HG02938 (cell line): Measurements from ENCODE around the gene KPNA2.
A peak's percentile ranks its signal among the peaks of the same experiment; 100 is the strongest.
"Not testable (repeated sequence)": the region's sequence is repeated elsewhere in the genome, so short reads cannot be mapped to it uniquely, and the experiment has no call there.

Experiments
- ATAC-seq: cut with Tn5 transposase; IDR thresholded peaks from one replicate; pipeline ENCODE4 v1.9.1; 2021; ENCODE audit warnings: mild to moderate bottlenecking, moderate library complexity; ENCODE audit not compliant: unreplicated experiment

KPNA2 gene

DNA sequence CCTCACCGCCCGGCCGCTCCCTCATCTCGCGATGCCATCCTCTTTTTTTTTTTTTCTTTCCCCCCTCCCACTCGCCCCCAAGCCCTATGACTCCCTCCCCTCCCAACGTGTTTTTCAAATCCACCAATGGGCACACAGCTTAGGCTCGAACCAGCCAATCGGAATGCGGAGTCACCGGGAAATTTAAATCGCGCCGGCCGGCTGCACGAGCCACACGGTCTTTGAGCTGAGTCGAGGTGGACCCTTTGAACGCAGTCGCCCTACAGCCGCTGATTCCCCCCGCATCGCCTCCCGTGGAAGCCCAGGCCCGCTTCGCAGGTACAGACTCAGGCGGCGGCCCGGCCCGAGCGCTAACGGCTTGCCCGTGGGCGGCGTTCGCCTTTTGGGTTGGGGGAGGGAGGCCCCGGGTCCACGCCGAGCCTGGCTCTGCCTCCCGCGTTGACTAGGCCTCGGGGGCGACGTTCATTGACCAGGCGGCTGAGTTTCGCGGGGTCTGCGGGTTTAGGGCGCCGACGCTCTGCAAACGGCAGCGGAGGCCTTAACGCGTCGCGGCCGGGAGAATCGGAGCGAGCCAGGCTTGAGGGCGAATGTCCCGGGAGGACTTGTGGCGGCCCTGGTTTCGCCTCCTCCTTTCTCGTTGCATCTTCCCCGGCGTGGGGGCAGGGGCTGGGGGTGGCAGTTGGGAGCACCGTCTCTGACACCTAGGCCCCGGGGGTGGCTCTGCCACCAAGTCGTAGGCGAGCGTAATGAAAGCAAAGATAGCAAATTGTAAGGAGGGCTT lies at the start of gene KPNA2:
KPNA2 (plus strand) TSS at position 213 of the 781 bp plus-strand sequence. CDS start 1,398 bp downstream, outside the sequence.
- ATAC-seq, result peak; percentile 92

DNA sequence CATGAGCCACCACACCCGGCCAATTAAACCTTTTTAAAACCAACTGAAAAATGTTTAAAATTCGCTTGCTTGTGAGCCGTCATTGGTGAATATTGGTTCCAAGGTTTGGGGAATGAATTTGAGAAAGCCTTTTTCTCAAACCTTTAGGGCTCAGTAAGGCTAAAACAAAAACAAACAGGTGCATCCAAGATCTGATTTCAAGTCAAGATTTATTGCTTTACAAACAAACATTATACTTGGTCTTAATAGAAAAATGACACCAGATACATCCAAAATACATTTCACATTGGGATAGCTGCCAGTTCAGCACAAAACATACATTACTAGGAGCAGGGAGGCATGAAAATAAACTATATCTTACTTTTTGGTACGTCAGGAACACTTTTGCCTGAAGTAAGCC lies 44.6 kb upstream of the KPNA2 start:
- no peak for ATAC-seq

DNA sequence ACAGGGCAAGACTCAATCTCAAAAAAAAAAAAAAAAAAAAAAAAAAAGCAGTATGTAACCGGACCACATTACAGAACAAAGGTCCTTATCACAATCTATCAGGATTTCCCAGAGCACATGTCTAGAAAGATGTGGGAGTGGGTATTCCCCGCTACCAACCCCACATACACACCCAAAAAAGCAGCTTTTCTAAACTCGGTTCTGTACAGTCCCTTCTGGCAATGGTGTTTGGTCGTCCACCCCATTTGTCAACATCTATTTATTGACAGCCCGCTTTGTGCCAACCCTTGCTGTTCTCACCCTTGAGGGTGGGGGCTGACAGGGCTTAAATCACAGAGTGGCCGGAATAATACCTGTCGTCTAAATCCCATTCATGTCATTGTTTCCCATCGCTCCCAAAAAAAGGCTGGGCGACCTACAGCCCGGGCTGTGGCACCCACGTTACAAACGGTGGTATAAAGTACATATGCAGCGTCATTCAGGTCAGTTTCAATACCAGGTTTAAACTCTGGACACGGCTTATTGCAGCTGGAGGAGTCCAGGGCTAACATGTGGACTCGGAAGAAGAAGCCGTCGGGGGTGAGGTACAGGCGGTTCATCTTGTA lies 42.9 kb upstream of the KPNA2 start:
- ATAC-seq, result no peak

GRCh38 chr17:67993153-67993997 lies 42.2 kb upstream of the KPNA2 start:
- ATAC-seq, result peak; percentile 68

DNA sequence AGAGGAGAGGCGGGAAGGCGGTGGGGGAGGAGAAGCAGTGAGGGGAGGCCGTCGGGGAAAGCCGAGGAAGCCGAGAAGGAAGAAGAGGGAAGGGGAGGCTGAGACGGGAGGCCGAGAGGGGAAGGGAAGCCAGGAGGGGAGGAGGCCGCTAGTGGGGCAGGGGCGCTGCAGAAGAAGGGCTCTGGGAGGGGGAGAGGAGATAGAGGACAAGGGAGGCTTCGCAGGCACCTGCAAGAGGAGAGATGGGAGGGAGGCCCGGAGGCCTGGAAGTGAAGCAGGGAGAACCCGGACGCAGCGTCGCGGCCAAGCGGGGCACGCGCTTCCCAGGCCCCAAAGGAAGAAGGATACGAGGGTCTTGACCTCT lies 41.6 kb upstream of the KPNA2 start:
- no peak for ATAC-seq

GRCh38 chr17:67994817-67995569 lies 40.5 kb upstream of the KPNA2 start:
- no peak for ATAC-seq

DNA sequence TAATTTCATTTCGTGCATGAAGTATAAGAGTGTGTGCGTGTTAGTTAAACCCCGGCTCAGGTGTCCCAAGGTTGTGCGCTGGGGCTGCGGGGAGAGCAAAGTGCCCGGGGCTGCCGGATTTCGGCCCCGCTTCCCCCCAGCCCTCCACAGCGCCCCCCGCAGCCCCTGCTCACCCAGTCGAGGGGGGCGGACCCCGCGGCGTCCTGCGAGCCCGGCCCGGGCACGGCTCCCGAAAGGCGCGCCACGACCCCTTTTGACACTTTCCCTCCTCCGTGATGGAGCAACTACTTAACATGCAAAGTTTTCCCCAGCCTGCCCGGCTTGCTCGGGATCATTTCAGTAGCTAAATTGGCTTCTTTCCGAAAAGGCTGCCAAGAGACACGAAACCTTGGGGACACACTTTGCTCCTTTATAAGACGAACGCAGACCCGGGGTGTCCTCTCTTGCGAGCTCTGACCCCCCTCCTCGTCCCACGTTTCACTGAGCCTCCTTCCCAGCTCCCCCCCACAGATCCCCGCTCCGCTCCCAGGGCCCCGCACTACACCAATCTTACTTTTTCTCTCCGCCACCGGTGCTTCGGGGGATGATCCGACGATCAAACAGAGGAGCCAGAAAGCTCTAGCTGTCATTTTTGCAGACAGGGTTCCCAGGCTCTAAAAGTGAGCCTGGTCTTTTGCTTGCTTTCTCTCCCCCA lies 39.8 kb upstream of the KPNA2 start:
- ATAC-seq, result no peak

DNA sequence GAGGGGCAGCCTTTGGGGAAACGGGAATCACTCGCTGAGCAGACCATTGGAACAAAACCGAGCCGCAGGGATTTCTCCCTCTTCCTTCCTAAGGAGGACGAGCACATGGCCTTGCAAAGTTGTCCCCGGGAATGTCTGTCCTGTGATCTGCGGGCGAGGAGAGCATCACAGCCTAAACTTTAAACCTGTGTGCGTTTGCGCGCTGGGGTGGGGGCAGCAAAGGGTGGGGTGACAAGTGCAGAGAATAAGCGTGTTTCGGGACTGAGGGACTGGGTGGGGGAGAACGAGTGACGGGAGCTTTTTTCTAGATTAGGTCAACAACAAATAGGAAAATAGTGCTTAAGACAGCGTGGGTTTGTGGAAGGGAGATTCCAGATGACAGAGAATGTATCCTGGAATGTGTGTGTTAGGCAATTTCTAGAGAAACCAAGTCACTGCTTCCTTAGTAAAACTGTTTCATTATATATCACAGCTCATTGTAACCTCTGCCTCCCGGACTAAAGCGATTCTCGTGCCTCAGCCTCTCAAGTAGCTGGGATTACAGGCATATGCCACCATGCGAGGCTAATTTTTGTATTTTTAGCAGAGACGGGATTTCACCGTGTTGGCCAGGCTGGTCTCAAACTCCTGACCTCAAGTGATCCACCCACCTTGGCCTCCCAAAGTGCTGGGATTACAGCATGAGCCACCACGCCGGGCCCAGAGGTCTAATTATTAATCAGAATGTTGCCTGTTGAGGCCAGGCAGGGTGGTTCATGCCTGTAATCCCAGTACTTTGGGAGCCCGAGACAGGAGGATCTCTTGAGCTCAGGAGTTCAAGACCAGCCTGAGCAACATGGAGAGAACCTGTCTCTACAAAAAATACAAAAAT lies 39.0 kb upstream of the KPNA2 start, which contains the start of gene C17orf58:
C17orf58 (minus strand) TSS at position 169 of the 871 bp plus-strand sequence. CDS start 271 bp downstream, outside the sequence.
- ATAC-seq, result not testable (repeated sequence)

- ATAC-seq, result no peak
These were observed 37.1 kb upstream of the KPNA2 start for GRCh38 chr17:67998466-67998865.

- no peak for ATAC-seq
These were observed 36.1 kb upstream of the KPNA2 start for GRCh38 chr17:67999291-67999911.

- no peak for ATAC-seq
These were observed 31.3 kb upstream of the KPNA2 start for GRCh38 chr17:68004201-68004600.

GRCh38 chr17:68006797-68007196 lies 28.7 kb upstream of the KPNA2 start:
- ATAC-seq, result no peak

DNA sequence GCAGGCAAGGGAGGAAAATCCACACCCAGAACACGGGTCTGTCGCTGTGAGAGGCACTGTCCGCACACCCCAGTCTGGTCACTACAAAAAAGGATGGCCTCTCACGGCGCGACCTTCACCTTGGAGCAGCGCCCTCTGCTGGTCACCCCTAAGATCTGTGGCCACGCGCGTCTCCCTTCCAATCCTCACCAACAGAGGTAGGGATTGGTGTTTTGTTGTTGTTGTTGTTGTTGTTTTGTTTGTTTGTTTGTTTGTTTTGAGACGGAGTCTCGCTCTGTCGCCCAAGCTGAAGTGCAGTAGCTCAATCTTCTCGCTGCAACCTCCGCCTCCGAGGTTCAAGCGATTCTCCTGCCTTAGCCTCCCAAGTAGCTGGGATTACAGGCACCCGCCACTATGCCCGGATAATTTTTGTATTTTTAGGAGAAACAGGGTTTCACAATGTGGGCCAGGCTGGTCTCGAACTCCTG lies 24.3 kb upstream of the KPNA2 start:
- no peak for ATAC-seq

DNA sequence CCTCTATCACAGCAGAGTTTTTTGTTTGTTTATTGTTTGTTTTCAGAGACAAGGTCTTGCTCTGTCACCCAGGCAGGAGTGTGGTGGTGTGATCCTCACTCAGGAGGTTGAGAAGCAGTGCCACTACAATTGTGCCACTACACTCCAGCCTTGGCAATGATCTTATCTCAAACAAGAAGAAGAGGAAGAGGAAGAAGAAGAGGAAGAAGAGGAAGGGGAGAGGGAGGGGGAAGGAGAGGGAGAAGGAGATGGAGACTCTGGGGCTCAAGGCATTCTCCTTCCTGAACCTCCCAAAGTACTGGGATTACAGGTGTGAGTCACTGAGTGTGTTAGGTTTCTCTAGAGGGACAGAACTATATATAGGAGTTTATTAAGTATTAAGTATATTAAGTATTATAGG lies 22.1 kb upstream of the KPNA2 start:
- ATAC-seq, result no peak

GRCh38 chr17:68015081-68015723 lies 20.3 kb upstream of the KPNA2 start:
- no peak for ATAC-seq

DNA sequence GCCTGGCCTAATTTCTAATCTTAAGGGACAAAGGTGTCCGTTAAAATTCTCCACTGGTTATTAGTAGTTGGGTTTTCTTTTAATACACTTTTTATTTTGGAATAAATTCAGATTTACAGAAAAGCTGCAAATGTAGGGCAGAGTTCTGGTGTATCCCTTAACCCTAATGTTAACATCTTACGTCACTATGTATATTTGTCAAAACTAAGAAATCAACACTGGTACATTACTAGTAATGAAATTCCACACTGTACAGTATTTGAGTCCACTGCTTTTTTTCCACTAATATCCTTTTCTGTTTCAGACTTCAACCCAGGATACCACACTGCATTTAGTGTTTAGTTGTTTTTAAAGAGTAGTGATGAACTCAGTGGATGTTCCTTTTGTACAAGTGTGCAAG lies 18.7 kb upstream of the KPNA2 start:
- no peak for ATAC-seq

DNA sequence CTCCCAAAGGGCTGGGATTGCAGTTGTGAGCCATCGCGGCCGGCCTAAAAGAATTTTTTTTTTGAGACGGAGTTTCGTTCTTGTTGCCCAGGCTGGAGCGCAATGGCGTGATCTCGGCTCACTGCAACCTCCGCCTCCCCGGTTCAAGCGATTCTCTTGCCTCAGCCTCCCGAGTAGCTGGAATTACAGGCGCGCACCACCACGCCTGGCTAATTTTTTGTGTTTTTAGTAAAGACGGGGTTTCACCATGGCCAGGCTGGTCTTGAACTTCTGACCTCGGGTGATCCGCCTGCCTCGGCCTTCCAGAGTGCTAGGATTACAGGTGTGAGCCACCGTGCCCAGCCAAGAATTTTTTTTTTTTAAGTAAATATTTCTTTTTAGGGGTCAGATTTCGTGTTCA lies 17.0 kb upstream of the KPNA2 start:
- not testable (repeated sequence) for ATAC-seq

DNA sequence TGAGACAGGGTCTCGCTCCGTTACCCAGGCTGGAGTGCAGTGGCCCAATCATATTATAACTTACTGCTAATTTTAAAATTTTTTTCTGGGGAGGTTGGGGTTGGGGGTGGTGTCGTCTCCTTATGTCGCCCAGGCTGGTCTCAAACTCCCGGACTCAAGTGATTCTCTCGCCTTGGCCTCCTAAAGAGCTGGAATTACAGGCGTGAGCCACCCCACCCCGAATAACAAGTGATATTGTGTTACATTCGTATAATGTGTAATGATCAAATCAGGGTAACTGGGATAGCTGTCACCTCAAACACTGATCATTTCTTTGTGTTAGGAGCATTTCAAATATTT lies 16.2 kb upstream of the KPNA2 start:
- ATAC-seq, result no peak
